Bronchial epithelial cell (primary cell): ENCODE results near the gene LST1. TPM values are rescaled to one million over a fixed set of nuclear protein-coding genes. Genes with fewer than 3 reads are reported as not detected.

Experiments
- DNase-seq: peaks from one replicate; pipeline ENCODE4 v3.0.0-alpha.2; 2010; ENCODE audit warnings: low read depth
- FAIRE-seq: peaks from 2 replicates; lab custom pipeline; 2011; peaks lifted over from hg19 to GRCh38; lab: Jason Lieb, UNC
- H3K27me3 ChIP-seq: 2 replicates; pipeline ENCODE4 v1.5.1; 2011; ENCODE audit warnings: low read length; ENCODE audit not compliant: control insufficient read depth, insufficient read depth
- H3K36me3 ChIP-seq: 2 replicates; pipeline ENCODE4 v1.5.1; 2011; ENCODE audit warnings: low read length; ENCODE audit not compliant: control insufficient read depth, insufficient read depth
- H3K4me3 ChIP-seq: 2 replicates; pipeline ENCODE4 v1.5.1; 2011; ENCODE audit warnings: mild to moderate bottlenecking, low read depth, low read length, control low read depth
- CTCF ChIP-seq: IDR thresholded peaks from 2 replicates; pipeline ENCODE4 v1.5.1; 2011; ENCODE audit warnings: mild to moderate bottlenecking, moderate library complexity, low read length, control low read depth, inconsistent platforms; ENCODE audit not compliant: insufficient read depth, severe bottlenecking
- total RNA-seq: library from RNA; depleted of rRNA; stranded (reverse); fragments of >200 nt; gene quantifications from 2 replicates; pipeline ENCODE4 v1.2.1, GENCODE V29; 2014

The LST1 gene
- total RNA-seq, 1 donor from 2014 or later = not detected

GRCh38 chr6:31634969-31635575 is 49.0 kb downstream of the LST1 start:
- H3K36me3 ChIP-seq = peaks cover 66% of the 10 kb centered on the region
- no peaks in the 10 kb centered on the region for H3K27me3 ChIP-seq
- peak; percentile 23 for FAIRE-seq
- DNase-seq = no peak
- no peak for TF ChIP-seq CTCF
- H3K4me3 ChIP-seq = no peak overlapping the region

DNA sequence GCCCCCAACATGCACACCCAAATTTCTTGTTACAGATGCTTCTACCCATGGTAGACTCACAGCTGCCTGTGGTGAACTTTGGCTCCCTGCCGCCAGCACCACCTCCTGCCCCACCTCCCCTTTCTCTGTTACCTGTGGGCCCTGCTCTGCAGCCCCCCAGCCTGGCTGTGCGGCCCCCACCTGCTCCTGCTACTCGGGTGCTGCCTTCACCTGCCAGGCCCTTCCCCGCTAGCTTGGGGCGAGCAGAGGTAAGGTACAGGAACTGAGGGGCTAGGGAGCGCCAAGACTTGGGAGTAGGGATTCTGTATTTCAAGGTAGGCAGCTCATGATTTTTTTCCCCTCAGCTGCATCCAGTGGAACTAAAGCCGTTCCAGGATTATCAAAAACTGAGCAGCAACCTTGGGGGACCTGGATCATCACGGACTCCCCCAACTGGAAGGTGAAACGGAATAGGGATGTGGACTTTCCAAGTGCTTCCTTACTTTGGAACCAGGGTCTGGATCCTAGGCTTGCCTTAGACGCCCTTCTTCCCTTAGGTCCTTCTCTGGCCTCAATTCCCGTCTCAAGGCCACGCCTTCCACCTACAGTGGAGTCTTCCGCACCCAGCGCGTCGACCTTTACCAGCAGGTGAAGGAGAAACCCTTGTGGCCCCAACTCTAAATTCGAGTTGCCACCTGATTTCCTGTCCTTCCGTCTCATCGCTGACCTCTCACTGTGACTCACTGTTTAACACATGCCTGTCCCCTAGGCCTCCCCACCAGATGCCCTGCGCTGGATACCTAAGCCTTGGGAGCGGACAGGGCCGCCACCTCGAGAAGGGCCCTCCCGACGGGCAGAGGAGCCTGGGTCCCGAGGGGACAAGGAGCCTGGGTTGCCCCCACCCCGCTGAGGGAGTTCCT is 50.9 kb downstream of the LST1 start:
- Histone ChIP-seq H3K27me3 (no peaks in the 10 kb centered on the region), H3K4me3 (no peak overlapping the region), H3K36me3 (peaks cover 60% of the 10 kb centered on the region)
- DNase-seq = no peak
- peak; percentile 23 for FAIRE-seq
- no peak for TF ChIP-seq CTCF

Other genes with a start within 250 kb of the LST1 start
- 46.9 and 59.5 TPM in 2 replicates for gene HLA-B, start 229.1 kb upstream of the LST1 start, total RNA-seq
- 47.6 and 51.6 TPM in 2 replicates for gene MICA, start 182.7 kb upstream of the LST1 start, total RNA-seq
- gene MICB, start 88.1 kb upstream of the LST1 start, total RNA-seq = 2.9 and 3.7 TPM in 2 replicates
- not detected in 2 replicates for gene MCCD1, start 57.3 kb upstream of the LST1 start, total RNA-seq
- 335 and 385 TPM in 2 replicates for gene DDX39B, start 44.3 kb upstream of the LST1 start, total RNA-seq
- 0.26 and 0.51 TPM in 2 replicates for gene ATP6V1G2, start 39.7 kb upstream of the LST1 start, total RNA-seq
- gene NFKBIL1, start 38.7 kb upstream of the LST1 start, total RNA-seq = 38.9 and 40.0 TPM in 2 replicates
- gene LTA, start 14.0 kb upstream of the LST1 start, total RNA-seq = not detected in 2 replicates
- gene TNF, start 10.7 kb upstream of the LST1 start, total RNA-seq = not detected in 2 replicates
- not detected in 2 replicates for gene LTB, start 3.9 kb upstream of the LST1 start, total RNA-seq
- not detected in 2 replicates for gene NCR3, start 6.7 kb downstream of the LST1 start, total RNA-seq
- not detected in 2 replicates for gene AIF1, start 29.0 kb downstream of the LST1 start, total RNA-seq
- gene PRRC2A, start 34.4 kb downstream of the LST1 start, total RNA-seq = 21.1 and 24.7 TPM in 2 replicates
- gene BAG6, start 66.4 kb downstream of the LST1 start, total RNA-seq = 71.1 and 84.1 TPM in 2 replicates
- gene APOM, start 69.6 kb downstream of the LST1 start, total RNA-seq = 0.26 and 0.53 TPM in 2 replicates
- 28.4 and 30.5 TPM in 2 replicates for gene C6orf47, start 74.5 kb downstream of the LST1 start, total RNA-seq
- gene GPANK1, start 78.7 kb downstream of the LST1 start, total RNA-seq = 10.0 and 10.2 TPM in 2 replicates
- gene CSNK2B, start 79.8 kb downstream of the LST1 start, total RNA-seq = 61.1 and 72.7 TPM in 2 replicates
- 1.1 and 2.3 TPM in 2 replicates for gene LY6G5B, start 83.7 kb downstream of the LST1 start, total RNA-seq
- 0.13 TPM in 1 of 2 replicates, not detected in the other for gene LY6G5C, start 94.8 kb downstream of the LST1 start, total RNA-seq
- gene ABHD16A, start 117.0 kb downstream of the LST1 start, total RNA-seq = 32.9 and 66.2 TPM in 2 replicates
- not detected in 2 replicates for gene LY6G6F, start 120.6 kb downstream of the LST1 start, total RNA-seq
- not detected in 2 replicates for gene LY6G6D, start 129.1 kb downstream of the LST1 start, total RNA-seq
- gene LY6G6C, start 135.5 kb downstream of the LST1 start, total RNA-seq = 0.38 TPM in 1 of 2 replicates, not detected in the other
- gene MPIG6B, start 137.1 kb downstream of the LST1 start, total RNA-seq = under 0.01 TPM in 1 of 2 replicates, not detected in the other
- 14.5 and 19.5 TPM in 2 replicates for gene DDAH2, start 143.0 kb downstream of the LST1 start, total RNA-seq
- 480 and 574 TPM in 2 replicates for gene CLIC1, start 150.3 kb downstream of the LST1 start, total RNA-seq
- 3.4 and 4.0 TPM in 2 replicates for gene MSH5, start 153.7 kb downstream of the LST1 start, total RNA-seq
- 1.3 TPM in 2 replicates for gene SAPCD1, start 176.4 kb downstream of the LST1 start, total RNA-seq
- 0.26 and 1.4 TPM in 2 replicates for gene VWA7, start 191.1 kb downstream of the LST1 start, total RNA-seq
- 40.8 and 53.2 TPM in 2 replicates for gene VARS1, start 209.5 kb downstream of the LST1 start, total RNA-seq
- gene LSM2, start 220.7 kb downstream of the LST1 start, total RNA-seq = 28.9 and 29.2 TPM in 2 replicates
- gene HSPA1L, start 229.0 kb downstream of the LST1 start, total RNA-seq = 0.53 and 1.4 TPM in 2 replicates
- 50.3 and 55.3 TPM in 2 replicates for gene HSPA1A, start 229.3 kb downstream of the LST1 start, total RNA-seq
- gene HSPA1B, start 241.5 kb downstream of the LST1 start, total RNA-seq = 118 and 193 TPM in 2 replicates